Panc1 (cell line): Measurements from ENCODE around the gene CCSAP. TPM values are rescaled to one million over a fixed set of nuclear protein-coding genes. Genes with fewer than 3 reads are reported as not detected.

Experiments
- ATAC-seq: fragments of 200-7000 bp; cut with Tn5 transposase; 2 replicates; pipeline ENCODE4 v1.9.1; 2020; ENCODE audit warnings: mild to moderate bottlenecking, moderate library complexity
- BruUV-seq: library from RNA; stranded (reverse); fragments of 400-500 nt; replicated peaks from 2 replicates; lab custom pipeline; 2021; lab: Mats Ljungman, UMichigan
- CTCF ChIA-PET: fragments of 300-600 bp; sonication (Branson Sonifier 250); formaldehyde crosslinking; loops from one replicate; lab custom pipeline; 2022; ENCODE audit warnings: antibody characterized with exemption; lab: Charles Lee
- POLR2A ChIA-PET: fragments of 300-600 bp; sonication (Branson Sonifier 250); formaldehyde crosslinking; loops from one replicate; lab custom pipeline; 2022; ENCODE audit warnings: antibody characterized with exemption; lab: Charles Lee
- DNase-seq: peaks from one replicate; pipeline ENCODE4 v3.0.0-alpha.2; 2010; ENCODE audit warnings: low read depth, low spot score
- H3K27ac ChIP-seq: 2 replicates; pipeline ENCODE4 v1.5.1; 2011; ENCODE audit warnings: mild to moderate bottlenecking, low read length, inconsistent platforms
- H3K27me3 ChIP-seq: fragments of 200-500 bp; sonication (Bioruptor generic); 2 replicates; pipeline ENCODE4 v1.6.0; 2014; ENCODE audit warnings: low read length, inconsistent platforms; ENCODE audit not compliant: control insufficient read depth, insufficient read depth
- H3K36me3 ChIP-seq: fragments of 200-500 bp; sonication (Bioruptor generic); 2 replicates; pipeline ENCODE4 v1.5.1; 2014; ENCODE audit warnings: inconsistent platforms, mild to moderate bottlenecking, low read length, moderate library complexity; ENCODE audit not compliant: control insufficient read depth, insufficient read depth
- H3K4me1 ChIP-seq: 2 replicates; pipeline ENCODE4 v1.5.1; 2011; ENCODE audit warnings: inconsistent platforms, mild to moderate bottlenecking, low read length, moderate library complexity; ENCODE audit not compliant: control insufficient read depth, insufficient read depth
- H3K4me3 ChIP-seq, 2 experiments: 2 replicates each; pipeline ENCODE4 v1.5.1; 2011 to 2012; ENCODE audit warnings: low read depth in 2 of 2, low read length in 2 of 2, mild to moderate bottlenecking in 2 of 2, inconsistent platforms in 1 of 2, moderate library complexity in 1 of 2
- H3K9me3 ChIP-seq: fragments of 200-500 bp; sonication (Bioruptor generic); 2 replicates; pipeline ENCODE4 v1.5.1; 2014; ENCODE audit warnings: low read depth, mild to moderate bottlenecking, inconsistent platforms, low read length, moderate library complexity; ENCODE audit not compliant: control insufficient read depth, insufficient read depth
- CTCF ChIP-seq: fragments of 450-650 bp; IDR thresholded peaks from 2 replicates; pipeline ENCODE4 v1.5.1; 2017; ENCODE audit warnings: mild to moderate bottlenecking
- POLR2AphosphoS5 ChIP-seq: IDR thresholded peaks from 2 replicates; pipeline ENCODE4 v1.6.1; 2012; ENCODE audit warnings: mild to moderate bottlenecking, low read depth, low read length, moderate library complexity
- REST ChIP-seq, 2 experiments: IDR thresholded peaks; 2 replicates each; pipeline ENCODE4 v1.6.1; 2011 to 2012; ENCODE audit warnings: low read depth in 2 of 2, control low read depth in 1 of 2, low read length in 1 of 2, mild to moderate bottlenecking in 1 of 2, moderate library complexity in 1 of 2; ENCODE audit not compliant: insufficient read depth in 1 of 2
- SIN3A ChIP-seq: IDR thresholded peaks from 2 replicates; pipeline ENCODE4 v1.6.1; 2012; ENCODE audit warnings: low read depth, mild to moderate bottlenecking, low read length, moderate library complexity, borderline replicate concordance; ENCODE audit not compliant: insufficient read depth
- TCF7L2 ChIP-seq: IDR thresholded peaks from 2 replicates; pipeline ENCODE4 v1.6.1; 2011; ENCODE audit warnings: mild to moderate bottlenecking, low read depth, low read length, inconsistent platforms
- in situ Hi-C: cut with HindIII; loops from 2 replicates; pipeline ENCODE4 v1.10.0; 2016; ENCODE audit warnings: low sequenced_read_pairs, low pct_unique_long_range_greater_than_20kb
- intact Hi-C: fragments of 100-400 bp; cut with micrococcal nuclease; formaldehyde crosslinking; loops from one replicate; pipeline ENCODE4 v1.10.0; 2022; ENCODE audit not compliant: unreplicated experiment
- total RNA-seq: library from RNA; stranded (reverse); gene quantifications from one replicate; pipeline ENCODE4 v1.2.1, GENCODE V29; 2021; ENCODE audit not compliant: unreplicated experiment

The CCSAP gene
- total RNA-seq, 1 experiment from 2014 or later = 11.6 TPM

- no peak for DNase-seq
- ChIA-PET CTCF (no interaction called here), POLR2A (interaction anchor here (0.5 kb wide), 1 partner anchor 12 kb away, joined by 5 read pairs; no protein-coding TSS in a partner anchor)
- no peaks in the 10 kb centered on the region for H3K4me1 ChIP-seq
- no peaks in the 10 kb centered on the region for H3K27me3 ChIP-seq
- intact Hi-C loops (no loop called here), in situ Hi-C loops (no loop called here)
- H3K36me3 ChIP-seq = peaks cover 14% of the 10 kb centered on the region
- no peak overlapping the region for H3K4me3 ChIP-seq
- no TSS peak for BruUV-seq
- no peak for TF ChIP-seq TCF7L2
- TF ChIP-seq SIN3A = no peak
- no peak for TF ChIP-seq REST (IDR thresholded peaks at IDR 0.05; ENCODE audit: insufficient read depth in 1 of 2, low read depth in 2 of 2, low read length in 1 of 2)
- TF ChIP-seq POLR2AphosphoS5 = no peak
- TF ChIP-seq CTCF = no peak
- no peaks in the 10 kb centered on the region for H3K9me3 ChIP-seq
- H3K27ac ChIP-seq = no peak overlapping the region
- ATAC-seq = no peak
Measured at GRCh38 chr1:229325401-229325800, 17.4 kb downstream of the CCSAP start.

GRCh38 chr1:229323885-229324553 is 18.8 kb downstream of the CCSAP start:
- Histone ChIP-seq H3K4me1 (no peaks in the 10 kb centered on the region), H3K36me3 (peaks cover 14% of the 10 kb centered on the region), H3K9me3 (no peaks in the 10 kb centered on the region), H3K4me3 (no peak overlapping the region), H3K27me3 (no peaks in the 10 kb centered on the region), H3K27ac (no peak overlapping the region)
- intact Hi-C loops = no loop called here
- POLR2A ChIA-PET = interaction anchor here (0.7 kb wide), 1 partner anchor 655 kb away, joined by 4 read pairs; no protein-coding TSS in a partner anchor
- TF ChIP-seq POLR2AphosphoS5 = no peak
- no peak for TF ChIP-seq TCF7L2
- TF ChIP-seq SIN3A = no peak
- no peak for TF ChIP-seq REST (IDR thresholded peaks at IDR 0.05; ENCODE audit: insufficient read depth in 1 of 2, low read depth in 2 of 2, low read length in 1 of 2)
- no peak for TF ChIP-seq CTCF
- in situ Hi-C loops = no loop called here
- no TSS peak for BruUV-seq
- CTCF ChIA-PET = no interaction called here
- DNase-seq = no peak
- no peak for ATAC-seq
